VCaP (cell line): Measurements from ENCODE around the gene LPCAT2.

ENCODE experiments used
- H3K27ac ChIP-seq: fragments of 450-650 bp; 2 replicates; pipeline ENCODE4 v1.5.1; 2017
- CTCF ChIP-seq: fragments of 450-650 bp; conservative IDR thresholded peaks from 2 replicates; pipeline ENCODE4 v1.5.1; 2017; ENCODE audit warnings: mild to moderate bottlenecking, moderate library complexity

LPCAT2 gene

GRCh38 chr16:55559233-55559632 lies 50.4 kb downstream of the LPCAT2 start:
- peak overlapping the region; percentile 83 for H3K27ac ChIP-seq
- no peak for TF ChIP-seq CTCF

GRCh38 chr16:55559933-55560516 lies 51.2 kb downstream of the LPCAT2 start:
- peak overlapping the region; percentile 83 for H3K27ac ChIP-seq
- TF ChIP-seq CTCF: no peak

DNA sequence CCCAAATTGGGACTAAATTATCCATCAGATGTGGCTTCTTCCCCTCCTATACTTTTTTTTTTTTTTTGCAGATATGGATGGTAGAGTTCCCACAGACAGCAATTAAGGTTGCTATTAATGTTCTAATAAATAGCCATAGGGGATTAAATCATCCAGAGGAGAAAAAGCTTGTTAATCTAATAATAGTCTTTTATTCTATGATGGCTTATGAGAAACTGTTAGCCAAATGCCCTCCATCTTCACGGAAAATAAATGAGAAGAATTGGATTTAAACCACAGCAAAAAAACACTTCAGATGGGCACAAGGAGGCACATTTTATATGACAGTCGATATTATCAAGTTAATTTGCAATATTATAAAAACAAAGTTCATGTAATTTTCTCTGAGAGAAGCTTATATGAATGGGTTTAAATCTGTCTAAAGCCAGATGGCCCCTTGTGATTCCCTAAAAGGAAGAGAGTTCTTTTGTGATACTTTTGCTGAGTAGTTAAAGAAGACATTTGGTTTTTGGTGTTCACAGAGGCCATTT lies 52.5 kb downstream of the LPCAT2 start:
- TF ChIP-seq CTCF: no peak
- H3K27ac ChIP-seq: no peak overlapping the region

DNA sequence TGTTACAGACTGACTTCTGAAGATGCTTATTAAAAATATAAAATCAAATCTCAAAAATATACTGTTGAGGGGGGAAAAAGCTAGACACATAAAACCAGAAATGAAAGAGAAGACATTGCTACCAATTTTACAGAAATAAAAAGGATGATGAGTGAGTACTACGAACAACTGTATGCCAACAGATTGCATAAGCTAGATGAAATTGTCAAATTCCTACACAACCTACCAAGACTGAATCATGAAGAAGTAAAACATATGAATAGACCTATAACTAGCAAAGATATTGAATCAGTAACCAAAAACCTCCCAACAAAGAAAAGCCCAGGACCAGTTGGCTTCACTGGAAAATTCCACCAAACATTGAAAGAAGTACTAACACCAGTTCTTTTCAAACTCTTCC lies 54.1 kb downstream of the LPCAT2 start:
- H3K27ac ChIP-seq: no peak overlapping the region
- no peak for TF ChIP-seq CTCF

DNA sequence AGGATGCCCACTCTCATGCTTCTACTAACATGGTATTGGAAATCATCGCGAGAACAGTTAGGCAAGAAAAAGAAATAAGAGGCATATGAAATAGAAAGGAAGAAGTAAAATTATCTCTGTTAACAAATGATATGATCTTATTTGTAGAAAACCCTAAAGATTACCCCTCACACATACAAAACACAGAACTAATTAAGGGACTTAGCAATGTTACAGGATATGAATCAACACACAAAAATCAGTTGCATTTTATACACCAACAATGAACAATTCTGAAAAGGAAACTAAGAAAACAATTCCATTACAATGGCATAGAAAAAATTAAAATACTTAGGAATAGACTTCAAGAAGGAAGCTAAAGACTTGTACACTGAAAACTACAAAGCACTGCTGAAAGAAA lies 54.9 kb downstream of the LPCAT2 start:
- H3K27ac ChIP-seq: no peak overlapping the region
- no peak for TF ChIP-seq CTCF

GRCh38 chr16:55565086-55565485 lies 56.2 kb downstream of the LPCAT2 start:
- no peak for TF ChIP-seq CTCF
- H3K27ac ChIP-seq: no peak overlapping the region

DNA sequence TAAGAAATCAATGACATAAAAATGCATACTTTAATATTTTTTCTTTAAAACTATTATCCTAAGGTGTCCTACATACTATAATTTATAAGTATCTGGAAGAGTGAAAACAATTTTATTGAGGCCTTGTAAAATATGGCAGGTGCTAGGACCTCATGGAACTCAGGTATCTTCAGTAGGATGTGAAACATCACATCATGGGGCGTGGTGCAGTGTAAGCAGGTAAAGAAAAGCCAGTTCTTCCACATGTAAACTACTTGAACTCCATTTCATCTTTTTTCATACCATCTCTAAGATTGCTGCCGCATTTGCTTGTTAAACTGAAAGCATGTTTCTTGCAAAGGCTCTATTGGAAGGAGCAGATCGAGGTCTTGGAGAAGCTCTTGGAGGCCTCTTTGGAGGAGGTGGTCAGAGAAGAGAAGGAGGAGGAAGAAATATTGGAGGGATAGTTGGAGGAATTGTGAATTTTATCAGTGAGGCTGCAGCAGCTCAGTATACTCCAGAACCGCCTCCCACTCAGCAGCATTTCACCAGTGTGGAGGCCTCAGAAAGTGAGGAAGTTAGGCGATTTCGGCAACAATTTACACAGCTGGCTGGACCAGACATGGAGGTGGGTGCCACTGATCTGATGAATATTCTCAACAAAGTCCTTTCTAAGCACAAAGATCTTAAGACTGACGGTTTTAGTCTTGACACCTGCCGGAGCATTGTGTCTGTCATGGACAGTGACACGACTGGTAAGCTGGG lies 57.7 kb downstream of the LPCAT2 start, which contains the start of gene CAPNS2:
TSS of gene CAPNS2 (plus strand) at position 253 of the 744 bp plus-strand sequence. CDS start at position 326, 73 bp downstream.
- H3K27ac ChIP-seq: no peak within 1 kb of the TSS
- no peak for TF ChIP-seq CTCF
